HL-60 (cell line): ENCODE data around the gene ANKRD33.
A peak's percentile ranks its signal among the peaks of the same experiment; 100 is the strongest.

Experiments
- DNase-seq, 2 experiments: peaks; one replicate each; pipeline ENCODE4 v3.0.0-alpha.2; 2010 to 2020; ENCODE audit warnings: low read depth in 1 of 2, low spot score in 1 of 2
- H3K27ac ChIP-seq: fragments of 250-450 bp; sonication (Bioruptor Pico); replicated peaks from 2 replicates; pipeline ENCODE4 v1.5.1; 2020; ENCODE audit warnings: mild to moderate bottlenecking, moderate library complexity
- H3K27me3 ChIP-seq: fragments of 250-450 bp; sonication (Bioruptor Pico); 2 replicates; pipeline ENCODE4 v1.5.1; 2021; ENCODE audit warnings: mild to moderate bottlenecking, moderate library complexity; ENCODE audit not compliant: insufficient read depth, poor library complexity, severe bottlenecking
- H3K4me3 ChIP-seq: replicated peaks from 2 replicates; pipeline ENCODE4 v1.5.1; 2011; ENCODE audit warnings: mild to moderate bottlenecking, control low read depth, low read length; ENCODE audit not compliant: insufficient read depth
- GABPA ChIP-seq: IDR thresholded peaks from 2 replicates; pipeline ENCODE4 v1.6.1; 2012; ENCODE audit warnings: low read depth
- POLR2AphosphoS5 ChIP-seq: IDR thresholded peaks from 2 replicates; pipeline ENCODE4 v1.6.1; 2012; ENCODE audit warnings: low read depth
- SPI1 ChIP-seq: IDR thresholded peaks from 2 replicates; pipeline ENCODE4 v1.6.1; 2012; ENCODE audit warnings: low read depth, mild to moderate bottlenecking, borderline replicate concordance
- TF ChIP-seq, protein P1 (sequence below): IDR thresholded peaks from 2 replicates; pipeline ENCODE4 v1.6.1; 2012; ENCODE audit warnings: low read depth; ENCODE audit not compliant: insufficient replicate concordance
- TF ChIP-seq, protein P2 (sequence below): IDR thresholded peaks from one replicate; pipeline ENCODE4 v1.5.1; 2011; ENCODE audit warnings: low read length, control low read depth, inconsistent platforms; ENCODE audit not compliant: insufficient read depth

The ANKRD33 gene

DNA sequence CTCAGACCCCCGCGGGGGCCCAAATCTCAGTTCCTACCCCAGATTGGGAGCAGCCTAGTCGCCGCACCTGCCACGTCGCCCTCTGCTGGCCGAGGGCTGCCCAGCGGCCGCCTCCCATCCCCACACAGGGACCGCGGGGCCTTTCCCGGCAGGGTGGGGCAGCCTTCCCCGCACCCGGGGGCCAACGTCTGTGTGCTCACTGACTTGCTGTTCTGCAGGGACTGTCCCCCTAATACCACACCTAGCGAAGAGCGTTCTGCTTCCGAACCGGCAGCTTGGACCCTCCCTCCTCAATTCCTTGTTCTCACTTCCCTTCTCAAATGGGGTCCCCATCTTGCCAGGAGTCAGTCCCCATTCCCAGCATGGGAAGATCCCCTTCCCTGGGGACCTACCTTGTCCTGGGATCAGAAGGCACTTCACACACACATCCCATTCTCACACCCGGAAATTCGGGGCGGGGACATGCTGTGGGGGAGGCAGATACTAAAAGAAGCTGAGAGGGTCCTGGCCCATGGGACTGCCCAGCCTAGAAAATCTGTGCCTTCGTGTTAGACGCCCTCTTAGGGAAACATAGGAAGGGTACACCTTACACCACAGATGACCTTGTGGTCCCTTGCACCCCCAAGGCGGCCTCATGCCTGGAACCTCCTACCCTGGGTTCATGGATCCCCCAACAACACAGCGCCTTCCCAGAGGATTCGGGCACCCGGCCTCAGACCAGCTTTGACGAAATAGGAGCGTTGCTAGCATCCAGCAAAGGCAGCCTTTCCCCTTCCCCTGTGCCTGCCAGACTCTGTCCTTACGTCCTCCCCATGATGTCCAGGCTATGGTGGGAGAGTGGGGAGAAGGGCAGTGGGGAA is 35.8 kb downstream of the ANKRD33 start:
- no peak overlapping the region for H3K27ac ChIP-seq
- TF ChIP-seq, protein P1, sequence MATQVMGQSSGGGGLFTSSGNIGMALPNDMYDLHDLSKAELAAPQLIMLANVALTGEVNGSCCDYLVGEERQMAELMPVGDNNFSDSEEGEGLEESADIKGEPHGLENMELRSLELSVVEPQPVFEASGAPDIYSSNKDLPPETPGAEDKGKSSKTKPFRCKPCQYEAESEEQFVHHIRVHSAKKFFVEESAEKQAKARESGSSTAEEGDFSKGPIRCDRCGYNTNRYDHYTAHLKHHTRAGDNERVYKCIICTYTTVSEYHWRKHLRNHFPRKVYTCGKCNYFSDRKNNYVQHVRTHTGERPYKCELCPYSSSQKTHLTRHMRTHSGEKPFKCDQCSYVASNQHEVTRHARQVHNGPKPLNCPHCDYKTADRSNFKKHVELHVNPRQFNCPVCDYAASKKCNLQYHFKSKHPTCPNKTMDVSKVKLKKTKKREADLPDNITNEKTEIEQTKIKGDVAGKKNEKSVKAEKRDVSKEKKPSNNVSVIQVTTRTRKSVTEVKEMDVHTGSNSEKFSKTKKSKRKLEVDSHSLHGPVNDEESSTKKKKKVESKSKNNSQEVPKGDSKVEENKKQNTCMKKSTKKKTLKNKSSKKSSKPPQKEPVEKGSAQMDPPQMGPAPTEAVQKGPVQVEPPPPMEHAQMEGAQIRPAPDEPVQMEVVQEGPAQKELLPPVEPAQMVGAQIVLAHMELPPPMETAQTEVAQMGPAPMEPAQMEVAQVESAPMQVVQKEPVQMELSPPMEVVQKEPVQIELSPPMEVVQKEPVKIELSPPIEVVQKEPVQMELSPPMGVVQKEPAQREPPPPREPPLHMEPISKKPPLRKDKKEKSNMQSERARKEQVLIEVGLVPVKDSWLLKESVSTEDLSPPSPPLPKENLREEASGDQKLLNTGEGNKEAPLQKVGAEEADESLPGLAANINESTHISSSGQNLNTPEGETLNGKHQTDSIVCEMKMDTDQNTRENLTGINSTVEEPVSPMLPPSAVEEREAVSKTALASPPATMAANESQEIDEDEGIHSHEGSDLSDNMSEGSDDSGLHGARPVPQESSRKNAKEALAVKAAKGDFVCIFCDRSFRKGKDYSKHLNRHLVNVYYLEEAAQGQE, result no peak
- no peak for TF ChIP-seq GABPA
- TF ChIP-seq POLR2AphosphoS5, result no peak
- TF ChIP-seq, protein P2, sequence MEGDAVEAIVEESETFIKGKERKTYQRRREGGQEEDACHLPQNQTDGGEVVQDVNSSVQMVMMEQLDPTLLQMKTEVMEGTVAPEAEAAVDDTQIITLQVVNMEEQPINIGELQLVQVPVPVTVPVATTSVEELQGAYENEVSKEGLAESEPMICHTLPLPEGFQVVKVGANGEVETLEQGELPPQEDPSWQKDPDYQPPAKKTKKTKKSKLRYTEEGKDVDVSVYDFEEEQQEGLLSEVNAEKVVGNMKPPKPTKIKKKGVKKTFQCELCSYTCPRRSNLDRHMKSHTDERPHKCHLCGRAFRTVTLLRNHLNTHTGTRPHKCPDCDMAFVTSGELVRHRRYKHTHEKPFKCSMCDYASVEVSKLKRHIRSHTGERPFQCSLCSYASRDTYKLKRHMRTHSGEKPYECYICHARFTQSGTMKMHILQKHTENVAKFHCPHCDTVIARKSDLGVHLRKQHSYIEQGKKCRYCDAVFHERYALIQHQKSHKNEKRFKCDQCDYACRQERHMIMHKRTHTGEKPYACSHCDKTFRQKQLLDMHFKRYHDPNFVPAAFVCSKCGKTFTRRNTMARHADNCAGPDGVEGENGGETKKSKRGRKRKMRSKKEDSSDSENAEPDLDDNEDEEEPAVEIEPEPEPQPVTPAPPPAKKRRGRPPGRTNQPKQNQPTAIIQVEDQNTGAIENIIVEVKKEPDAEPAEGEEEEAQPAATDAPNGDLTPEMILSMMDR, result peak; percentile 45
- TF ChIP-seq SPI1, result no peak
- no peaks in the 10 kb centered on the region for H3K27me3 ChIP-seq
- peak in 1 of 2 experiments; percentile 22 for DNase-seq
- no peak overlapping the region for H3K4me3 ChIP-seq

DNA sequence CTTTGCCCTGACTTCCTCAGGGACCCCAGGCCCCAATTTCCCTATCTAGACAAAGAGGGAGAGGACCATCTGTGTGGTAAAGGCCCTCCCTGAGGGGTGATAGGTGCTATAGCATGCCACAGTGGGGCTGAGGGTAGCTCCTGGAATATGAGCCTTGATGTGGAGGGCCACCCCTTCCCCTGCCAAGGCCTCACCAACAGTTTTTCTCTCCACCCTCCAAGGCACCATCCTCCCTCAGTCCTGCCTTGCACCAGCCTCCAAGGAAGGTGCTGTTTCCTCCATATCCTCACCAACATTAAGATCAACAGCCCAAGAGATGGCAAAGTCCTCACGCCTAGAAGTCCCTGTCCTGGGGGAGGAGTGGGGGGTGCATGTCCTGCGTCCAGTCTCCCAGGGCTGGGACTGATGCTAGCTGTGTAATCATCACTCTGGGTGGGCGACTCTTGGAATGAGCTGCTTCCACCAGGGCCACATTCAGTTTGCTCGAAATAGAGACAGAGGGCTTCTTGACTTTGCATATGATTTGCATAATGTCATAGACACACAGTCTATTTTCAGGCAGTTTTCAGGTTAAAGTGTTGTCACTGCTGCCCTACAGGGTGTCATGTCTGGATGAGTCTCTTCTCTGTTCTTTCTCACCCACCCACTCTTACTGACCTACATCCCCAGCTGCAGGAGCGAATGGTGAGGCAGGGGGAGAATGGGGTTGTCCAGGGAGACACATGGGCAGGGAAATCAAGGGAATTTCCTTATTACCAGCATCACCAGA is 36.8 kb downstream of the ANKRD33 start:
- DNase-seq, result no peak
- Histone ChIP-seq H3K27ac (no peak overlapping the region), H3K27me3 (no peaks in the 10 kb centered on the region), H3K4me3 (no peak overlapping the region)
- TF ChIP-seq, protein P1, result no peak
- TF ChIP-seq, protein P2, result no peak
- TF ChIP-seq GABPA (no peak), SPI1 (no peak), POLR2AphosphoS5 (no peak)

DNA sequence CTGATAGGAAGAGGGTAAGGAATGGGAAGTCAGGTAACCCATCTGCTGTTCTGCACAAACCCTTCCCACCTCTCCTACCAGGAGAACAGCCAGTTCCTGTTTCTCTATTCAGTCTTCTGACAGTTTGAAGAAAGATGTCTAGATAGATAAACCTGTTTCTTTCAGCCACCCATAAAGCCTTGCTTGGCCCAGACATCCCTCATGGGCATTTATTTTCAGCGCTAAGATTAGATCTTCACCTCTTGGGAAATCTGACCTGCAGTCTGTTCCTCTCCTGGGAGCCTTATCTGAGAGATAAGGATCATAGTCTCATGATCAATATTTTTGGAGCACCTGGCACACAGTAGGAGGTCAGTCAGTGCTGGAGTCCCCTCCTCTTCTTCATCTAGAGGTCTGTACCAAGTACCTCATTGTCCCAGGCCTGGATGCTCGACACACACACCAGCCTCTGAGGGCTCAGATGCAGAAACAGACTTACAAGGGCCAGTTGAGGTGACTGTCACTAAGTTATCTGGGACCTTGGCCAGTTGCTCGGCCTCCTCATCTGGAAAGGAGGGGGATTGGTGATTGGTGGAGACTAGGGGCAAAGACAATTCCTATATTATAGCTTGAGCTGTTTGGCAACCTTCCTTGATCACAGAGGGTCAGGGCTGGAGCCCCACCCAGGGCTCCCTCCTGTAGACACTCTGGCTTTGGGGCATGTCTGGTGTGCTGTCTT is 37.6 kb downstream of the ANKRD33 start:
- TF ChIP-seq, protein P2, result no peak
- TF ChIP-seq GABPA (no peak), POLR2AphosphoS5 (no peak), SPI1 (peak; percentile 74)
- TF ChIP-seq, protein P1, result no peak
- no peak overlapping the region for H3K27ac ChIP-seq
- DNase-seq, result no peak
- H3K27me3 ChIP-seq, result no peaks in the 10 kb centered on the region
- H3K4me3 ChIP-seq, result no peak overlapping the region
